ENCODE data around the gene ZNF426. TPM values are rescaled to one million over a fixed set of nuclear protein-coding genes. Genes with fewer than 3 reads are reported as not detected.

Gene ZNF426
- total RNA-seq, 4 donors from 2014 or later, result 6.5 to 29.9 (median 16.4) TPM

DNA sequence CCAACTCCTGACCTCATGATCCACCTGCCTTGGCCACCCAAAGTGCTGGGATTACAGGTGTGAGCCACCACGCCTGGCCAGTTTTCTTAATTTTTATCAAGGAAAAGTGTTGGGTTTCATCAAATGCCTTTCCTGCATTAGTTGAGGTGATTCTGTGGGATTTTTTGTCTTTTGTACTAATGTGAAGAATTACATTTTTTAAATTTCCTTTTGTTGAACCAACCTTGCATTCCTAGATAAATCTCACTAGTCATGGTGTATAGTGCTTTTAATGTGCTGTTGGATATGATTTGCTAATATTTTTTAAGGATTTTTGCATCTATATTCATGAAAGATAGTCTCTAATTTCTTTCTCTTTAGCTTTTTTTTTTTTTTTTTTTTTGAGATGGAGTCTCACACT is 37.6 kb downstream of the ZNF426 start:
- WGBS, 2 donors (ENCODE audit: low coverage in 1 of 2), result 84 to 100% methylated on average over 1 of the region's 1 CpG
- TF ChIP-seq EP300 (IDR thresholded peaks at IDR 0.05; ENCODE audit: low read depth), result no peak
- no peak for TF ChIP-seq POLR2AphosphoS5 (IDR thresholded peaks at IDR 0.05)
- TF ChIP-seq, protein P1, sequence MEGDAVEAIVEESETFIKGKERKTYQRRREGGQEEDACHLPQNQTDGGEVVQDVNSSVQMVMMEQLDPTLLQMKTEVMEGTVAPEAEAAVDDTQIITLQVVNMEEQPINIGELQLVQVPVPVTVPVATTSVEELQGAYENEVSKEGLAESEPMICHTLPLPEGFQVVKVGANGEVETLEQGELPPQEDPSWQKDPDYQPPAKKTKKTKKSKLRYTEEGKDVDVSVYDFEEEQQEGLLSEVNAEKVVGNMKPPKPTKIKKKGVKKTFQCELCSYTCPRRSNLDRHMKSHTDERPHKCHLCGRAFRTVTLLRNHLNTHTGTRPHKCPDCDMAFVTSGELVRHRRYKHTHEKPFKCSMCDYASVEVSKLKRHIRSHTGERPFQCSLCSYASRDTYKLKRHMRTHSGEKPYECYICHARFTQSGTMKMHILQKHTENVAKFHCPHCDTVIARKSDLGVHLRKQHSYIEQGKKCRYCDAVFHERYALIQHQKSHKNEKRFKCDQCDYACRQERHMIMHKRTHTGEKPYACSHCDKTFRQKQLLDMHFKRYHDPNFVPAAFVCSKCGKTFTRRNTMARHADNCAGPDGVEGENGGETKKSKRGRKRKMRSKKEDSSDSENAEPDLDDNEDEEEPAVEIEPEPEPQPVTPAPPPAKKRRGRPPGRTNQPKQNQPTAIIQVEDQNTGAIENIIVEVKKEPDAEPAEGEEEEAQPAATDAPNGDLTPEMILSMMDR (IDR thresholded peaks at IDR 0.05), result no peak
- TF ChIP-seq POLR2A (IDR thresholded peaks at IDR 0.05), result no peak
- Histone ChIP-seq H3K9me3 (peaks cover 61 to 67% of the 10 kb centered on the region in 2 donors), H3K27me3 (peaks cover 5% of the 10 kb centered on the region), H3K4me3 (no peak overlapping the region), H3K36me3 (no peaks in the 10 kb centered on the region), H3K27ac (no peak overlapping the region), H3K4me1 (no peaks in the 10 kb centered on the region)
- in situ Hi-C loops (cut with MboI; ENCODE audit: low pct_ligation_motif_present in 1 of 4, low pct_unique_long_range_greater_than_20kb in 1 of 4, low sequenced_read_pairs in 3 of 4) (no loop called here), intact Hi-C loops (cut with DNase I; ENCODE audit: low total_unique reads) (no loop called here)
- no peak for DNase-seq

GRCh38 chr19:9498183-9498902 is 40.1 kb downstream of the ZNF426 start, which contains the start of gene ZNF560:
ZNF560 (minus strand) TSS chr19:9498616; CDS start chr19:9475313, 23,303 bp downstream.
- Histone ChIP-seq H3K4me3 (no peak within 1 kb of the TSS), H3K36me3 (no peaks in the 10 kb centered on the region), H3K27me3 (peaks cover 5% of the 10 kb centered on the region), H3K9me3 (peaks cover 52% of the 10 kb centered on the region in 2 donors), H3K4me1 (no peaks in the 10 kb centered on the region), H3K27ac (no peak within 1 kb of the TSS)
- in situ Hi-C loops (cut with MboI; ENCODE audit: low pct_ligation_motif_present in 1 of 4, low pct_unique_long_range_greater_than_20kb in 1 of 4, low sequenced_read_pairs in 3 of 4) (no loop called here), intact Hi-C loops (cut with DNase I; ENCODE audit: low total_unique reads) (no loop called here)
- no peak for DNase-seq
- TF ChIP-seq, protein P1 (IDR thresholded peaks at IDR 0.05), result no peak
- TF ChIP-seq POLR2AphosphoS5 (IDR thresholded peaks at IDR 0.05), result no peak
- TF ChIP-seq EP300 (IDR thresholded peaks at IDR 0.05; ENCODE audit: low read depth), result no peak
- no peak for TF ChIP-seq POLR2A (IDR thresholded peaks at IDR 0.05)
- 7 to 33% methylated on average over 9 to 40 of the region's 44 CpGs for WGBS, 2 donors (ENCODE audit: low coverage in 1 of 2)

GRCh38 chr19:9494096-9494495 is 44.3 kb downstream of the ZNF426 start:
- DNase-seq, result no peak
- WGBS, 2 donors (ENCODE audit: low coverage in 1 of 2), result 67 to 80% methylated on average over 1 to 2 of the region's 2 CpGs
- H3K36me3 ChIP-seq, result no peaks in the 10 kb centered on the region
- no peaks in the 10 kb centered on the region for H3K4me1 ChIP-seq
- no peak overlapping the region for H3K27ac ChIP-seq
- no peak for TF ChIP-seq POLR2A (IDR thresholded peaks at IDR 0.05)
- TF ChIP-seq, protein P1 (IDR thresholded peaks at IDR 0.05), result no peak
- TF ChIP-seq EP300 (IDR thresholded peaks at IDR 0.05; ENCODE audit: low read depth), result no peak
- no peak for TF ChIP-seq POLR2AphosphoS5 (IDR thresholded peaks at IDR 0.05)
- H3K4me3 ChIP-seq, result no peak overlapping the region
- peaks cover 22 to 28% of the 10 kb centered on the region in 2 donors for H3K9me3 ChIP-seq
- intact Hi-C loops (cut with DNase I; ENCODE audit: low total_unique reads) (no loop called here), in situ Hi-C loops (cut with MboI; ENCODE audit: low pct_ligation_motif_present in 1 of 4, low pct_unique_long_range_greater_than_20kb in 1 of 4, low sequenced_read_pairs in 3 of 4) (no loop called here)
- peaks cover 5% of the 10 kb centered on the region for H3K27me3 ChIP-seq

DNA sequence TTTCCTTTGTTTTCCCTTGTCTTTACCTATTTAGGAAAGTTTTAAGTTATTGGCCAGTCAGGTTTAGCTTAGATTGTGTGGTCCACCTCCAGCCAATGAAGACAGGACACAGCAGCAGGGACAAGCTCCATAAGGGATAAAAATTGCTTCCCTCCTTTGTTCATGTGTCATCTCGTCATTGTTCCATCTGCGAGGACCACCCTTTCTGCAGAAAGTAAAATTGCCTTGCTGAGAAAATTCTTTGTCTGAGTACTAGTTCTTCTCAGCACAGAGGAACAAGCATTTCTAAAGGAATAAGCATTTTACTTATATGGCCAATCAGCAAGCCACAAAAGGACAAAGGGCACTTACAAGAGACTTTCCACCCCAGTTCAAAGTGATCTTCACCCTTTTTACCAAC is 51.4 kb downstream of the ZNF426 start:
- in situ Hi-C loops (cut with MboI; ENCODE audit: low pct_ligation_motif_present in 1 of 4, low pct_unique_long_range_greater_than_20kb in 1 of 4, low sequenced_read_pairs in 3 of 4), result no loop called here
- Histone ChIP-seq H3K4me1 (no peaks in the 10 kb centered on the region), H3K27ac (no peak overlapping the region), H3K4me3 (no peak overlapping the region), H3K36me3 (no peaks in the 10 kb centered on the region), H3K27me3 (no peaks in the 10 kb centered on the region), H3K9me3 (peaks cover 26 to 31% of the 10 kb centered on the region in 2 donors)
- intact Hi-C loops (cut with DNase I; ENCODE audit: low total_unique reads), result no loop called here
- WGBS, 2 donors (ENCODE audit: low coverage in 1 of 2), result 86 to 100% methylated on average over 1 to 2 of the region's 2 CpGs
- no peak for DNase-seq
- TF ChIP-seq EP300 (IDR thresholded peaks at IDR 0.05; ENCODE audit: low read depth) (no peak), POLR2AphosphoS5 (IDR thresholded peaks at IDR 0.05) (no peak), POLR2A (IDR thresholded peaks at IDR 0.05) (no peak)
